Adrenal gland (tissue), 12 donors: ENCODE results near the gene NAPB. TPM values are rescaled to one million over a fixed set of nuclear protein-coding genes. Genes with fewer than 3 reads are reported as not detected.

ENCODE experiments used
- DNase-seq, 7 donors: peaks; one replicate each; pipeline ENCODE4 v3.0.0-alpha.2; 2019 to 2020
- H3K27ac ChIP-seq, 5 donors: fragments of 200-600 bp; sonication (generic) in 4 of 5; 1 replicate in 3 of 5; 2 replicates in 2 of 5; pipeline versions ENCODE4 v1.5.1 to v1.8.0; 2016 to 2020; ENCODE audit warnings: mild to moderate bottlenecking in 1 of 5
- H3K27me3 ChIP-seq: fragments of 200-600 bp; 2 replicates; pipeline ENCODE4 v1.8.0; 2021
- H3K36me3 ChIP-seq, 2 donors: fragments of 200-600 bp; replicated peaks in 1 of 2; 1 replicate in 1 of 2; 2 replicates in 1 of 2; pipeline versions ENCODE4 v1.5.1 to v1.8.0; 2018 to 2022
- H3K4me1 ChIP-seq, 2 donors: fragments of 200-600 bp; replicated peaks in 1 of 2; 1 replicate in 1 of 2; 2 replicates in 1 of 2; pipeline versions ENCODE4 v1.5.1 to v1.8.0; 2018 to 2021
- H3K4me3 ChIP-seq, 4 donors: fragments of 200-600 bp; sonication (generic) in 3 of 4; one replicate each; pipeline ENCODE4 v1.5.1; 2016 to 2018
- H3K9me3 ChIP-seq, 3 donors: fragments of 200-600 bp; sonication (generic) in 1 of 3; replicated peaks in 1 of 3; 1 replicate in 2 of 3; 2 replicates in 1 of 3; pipeline versions ENCODE4 v1.5.1 to v1.8.0; 2016 to 2021
- CTCF ChIP-seq, 6 experiments: fragments of 450-650 bp in 4 of 6; fragments of 200-600 bp in 2 of 6; sonication (generic) in 1 of 6; IDR thresholded peaks; 1 replicate in 5 of 6; 2 replicates in 1 of 6; pipeline versions ENCODE4 v1.5.1 to v1.8.0; 2016 to 2021; ENCODE audit warnings: antibody characterized with exemption in 6 of 6, mild to moderate bottlenecking in 2 of 6, moderate library complexity in 1 of 6
- POLR2A ChIP-seq, 2 donors: fragments of 450-650 bp; IDR thresholded peaks; one replicate each; pipeline ENCODE4 v1.6.1; 2017; ENCODE audit warnings: antibody characterized with exemption in 2 of 2, mild to moderate bottlenecking in 2 of 2, moderate library complexity in 1 of 2
- WGBS, 4 donors: extraction: QIAGEN DNeasy Blood & Tissue Kit in 2 of 4; methylation state at CpG; one replicate each; pipeline versions ENCODE4 v1.1.5 to v1.1.7; 2013 to 2017; 5-methylcytosine and 5-hydroxymethylcytosine counted together
- intact Hi-C, 2 donors: fragments of 100-400 bp; cut with DNase I; formaldehyde crosslinking; loops; one replicate each; pipeline versions ENCODE4 v1.14.1 to v1.15.0; 2022 to 2023
- polyA plus RNA-seq, 3 donors: library from polyadenylated mRNA; stranded (reverse); fragments of 200-250 nt in 2 of 3; fragments of 350-450 nt in 1 of 3; fragmentation: Illumina TruSeq in 1 of 3; extraction: RNeasy Lipid Tissue Mini Kit (QIAGEN cat#74804) in 1 of 3; gene quantifications; one replicate each; pipeline ENCODE4 v1.2.3, GENCODE V29; 2013 to 2014
- total RNA-seq, 9 donors: library from RNA; depleted of rRNA in 4 of 9; stranded (reverse); fragments of >200 nt in 4 of 9; fragments of 120-200 nt in 1 of 9; fragmentation: NEBNext Ultra II Directional in 1 of 9; extraction: Animal tissue kit (Norgen Biotek cat#: 25700) in 1 of 9; gene quantifications; one replicate each; pipeline versions ENCODE4 v1.1.0 to v1.2.4, GENCODE V29; 2013 to 2023
- donor health status: healthy with polysubstance abuse.
- donor health status: Bipolar disorder and iron deficiency.
- donor health status: DM: yes; HTN: yes; CAD: no.
- donor health status: DM: no; HTN: no; CAD: no.
- donor health status: DM: no; HTN: no; CAD: no.
- donor health status: DM: yes; HTN: yes; CAD: no.

The NAPB gene
- total and polyA plus RNA-seq, 12 donors = 11.8 to 27.5 (median 20.2) TPM

- H3K27ac ChIP-seq = no peak overlapping the region
- TF ChIP-seq POLR2A (IDR thresholded peaks at IDR 0.05) (no peak), CTCF (IDR thresholded peaks at IDR 0.05) (no peak)
- H3K4me3 ChIP-seq = no peak overlapping the region
- DNase-seq = peak in 1 of 7 donors; percentile 25
- WGBS, 4 donors = 81 to 86% (median 83%) methylated on average over 7 of the region's 7 CpGs
- H3K36me3 ChIP-seq = no peaks in the 10 kb centered on the region
- no peaks in the 10 kb centered on the region for H3K27me3 ChIP-seq
- peaks cover 0 to 3% of the 10 kb centered on the region in 2 donors for H3K4me1 ChIP-seq
- H3K9me3 ChIP-seq = no peaks in the 10 kb centered on the region
- intact Hi-C loops = no loop called here
Observed at GRCh38 chr20:23434521-23435313, 13.4 kb upstream of the NAPB start.

GRCh38 chr20:23433628-23434027 lies 12.3 kb upstream of the NAPB start:
- 79 to 88% (median 82%) methylated on average over 3 of the region's 3 CpGs for WGBS, 4 donors
- intact Hi-C loops = no loop called here
- Histone ChIP-seq H3K27ac (no peak overlapping the region), H3K9me3 (no peaks in the 10 kb centered on the region), H3K36me3 (no peaks in the 10 kb centered on the region), H3K4me1 (peaks cover 0 to 3% of the 10 kb centered on the region in 2 donors), H3K27me3 (no peaks in the 10 kb centered on the region), H3K4me3 (no peak overlapping the region)
- TF ChIP-seq CTCF (IDR thresholded peaks at IDR 0.05) (no peak), POLR2A (IDR thresholded peaks at IDR 0.05) (no peak)
- DNase-seq = peak in 1 of 7 donors; percentile 14

- H3K27ac ChIP-seq = no peak overlapping the region
- no peaks in the 10 kb centered on the region for H3K27me3 ChIP-seq
- no peak for TF ChIP-seq CTCF (IDR thresholded peaks at IDR 0.05)
- no peak for TF ChIP-seq POLR2A (IDR thresholded peaks at IDR 0.05)
- H3K4me1 ChIP-seq = peaks cover 0 to 4% of the 10 kb centered on the region in 2 donors
- no peaks in the 10 kb centered on the region for H3K9me3 ChIP-seq
- 58 to 66% (median 62%) methylated on average over 9 of the region's 9 CpGs for WGBS, 4 donors
- intact Hi-C loops = loop anchor here in 1 of 2 donors (10.0 kb wide), 1 partner anchor 60 kb away; the partner anchor contains the start of gene GZF1
- DNase-seq = peak in 1 of 7 donors; percentile 27
- H3K4me3 ChIP-seq = no peak overlapping the region
- H3K36me3 ChIP-seq = no peaks in the 10 kb centered on the region
Observed at GRCh38 chr20:23425129-23425528, 3.8 kb upstream of the NAPB start.

GRCh38 chr20:23419995-23420901 lies 1.0 kb downstream of the NAPB start:
- 0 to 1% (median 0%) methylated on average over 15 to 58 of the region's 58 CpGs for WGBS, 4 donors
- TF ChIP-seq POLR2A (IDR thresholded peaks at IDR 0.05) = peak in 1 of 2 donors; percentile 70
- no peak for TF ChIP-seq CTCF (IDR thresholded peaks at IDR 0.05)
- peaks cover 18 to 43% of the 10 kb centered on the region in 2 donors for H3K4me1 ChIP-seq
- H3K27ac ChIP-seq = peak overlapping the region; percentile 83 to 92 (median 91)
- H3K9me3 ChIP-seq = no peaks in the 10 kb centered on the region
- intact Hi-C loops = loop anchor here (5.0 to 10.0 kb wide), 2 partner anchors 55 to 58 kb away; partner anchors contain the start of gene GZF1 (in 2 of the 2)
- no peaks in the 10 kb centered on the region for H3K36me3 ChIP-seq
- DNase-seq = peak; percentile 39 to 70 (median 54)
- peak overlapping the region; percentile 85 to 98 (median 94) for H3K4me3 ChIP-seq
- no peaks in the 10 kb centered on the region for H3K27me3 ChIP-seq
